GM21723 (cell line): Measurements from ENCODE around the gene POLA2.

Source experiments
- ATAC-seq: cut with Tn5 transposase; IDR thresholded peaks from one replicate; pipeline ENCODE4 v1.9.1; 2021; ENCODE audit warnings: mild to moderate bottlenecking, moderate library complexity; ENCODE audit not compliant: unreplicated experiment

Gene POLA2

GRCh38 chr11:65280646-65281045, 18.9 kb downstream of the POLA2 start:
- no peak for ATAC-seq

- ATAC-seq, result no peak
These were observed 24.9 kb downstream of the POLA2 start for GRCh38 chr11:65286686-65287085.

GRCh38 chr11:65287601-65288000, 25.8 kb downstream of the POLA2 start:
- ATAC-seq, result no peak

- no peak for ATAC-seq
These were observed 27.2 kb downstream of the POLA2 start for GRCh38 chr11:65288706-65289536.

- ATAC-seq, result peak; percentile 55
These were observed 28.8 kb downstream of the POLA2 start for GRCh38 chr11:65290448-65291165.

- no peak for ATAC-seq
These were observed 29.9 kb downstream of the POLA2 start for GRCh38 chr11:65291613-65292012.

GRCh38 chr11:65292890-65293289, 31.1 kb downstream of the POLA2 start:
- ATAC-seq, result no peak

GRCh38 chr11:65293909-65294381, 32.2 kb downstream of the POLA2 start:
- ATAC-seq, result no peak

GRCh38 chr11:65295001-65295400, 33.2 kb downstream of the POLA2 start:
- ATAC-seq, result no peak

- no peak for ATAC-seq
These were observed 34.0 kb downstream of the POLA2 start for GRCh38 chr11:65295571-65296341.

GRCh38 chr11:65297026-65297672, 35.4 kb downstream of the POLA2 start:
- ATAC-seq, result no peak

- ATAC-seq, result no peak
These were observed 36.4 kb downstream of the POLA2 start for GRCh38 chr11:65298131-65298535.

- no peak for ATAC-seq
These were observed 37.0 kb downstream of the POLA2 start for GRCh38 chr11:65298655-65299179.

- no peak for ATAC-seq
These were observed 39.0 kb downstream of the POLA2 start for GRCh38 chr11:65300621-65301275.

- ATAC-seq, result no peak
These were observed 39.9 kb downstream of the POLA2 start for GRCh38 chr11:65301491-65302329.

- ATAC-seq, result no peak
These were observed 41.8 kb downstream of the POLA2 start for GRCh38 chr11:65303555-65303954.

GRCh38 chr11:65304110-65304509, 42.3 kb downstream of the POLA2 start:
- no peak for ATAC-seq

- no peak for ATAC-seq
These were observed 42.9 kb downstream of the POLA2 start for GRCh38 chr11:65304613-65305012.
